ENCODE data around the gene EFCAB9.
"Not testable (repeated sequence)": the region's sequence is repeated elsewhere in the genome, so short reads cannot be mapped to it uniquely, and the experiment has no call there.

The EFCAB9 gene

DNA sequence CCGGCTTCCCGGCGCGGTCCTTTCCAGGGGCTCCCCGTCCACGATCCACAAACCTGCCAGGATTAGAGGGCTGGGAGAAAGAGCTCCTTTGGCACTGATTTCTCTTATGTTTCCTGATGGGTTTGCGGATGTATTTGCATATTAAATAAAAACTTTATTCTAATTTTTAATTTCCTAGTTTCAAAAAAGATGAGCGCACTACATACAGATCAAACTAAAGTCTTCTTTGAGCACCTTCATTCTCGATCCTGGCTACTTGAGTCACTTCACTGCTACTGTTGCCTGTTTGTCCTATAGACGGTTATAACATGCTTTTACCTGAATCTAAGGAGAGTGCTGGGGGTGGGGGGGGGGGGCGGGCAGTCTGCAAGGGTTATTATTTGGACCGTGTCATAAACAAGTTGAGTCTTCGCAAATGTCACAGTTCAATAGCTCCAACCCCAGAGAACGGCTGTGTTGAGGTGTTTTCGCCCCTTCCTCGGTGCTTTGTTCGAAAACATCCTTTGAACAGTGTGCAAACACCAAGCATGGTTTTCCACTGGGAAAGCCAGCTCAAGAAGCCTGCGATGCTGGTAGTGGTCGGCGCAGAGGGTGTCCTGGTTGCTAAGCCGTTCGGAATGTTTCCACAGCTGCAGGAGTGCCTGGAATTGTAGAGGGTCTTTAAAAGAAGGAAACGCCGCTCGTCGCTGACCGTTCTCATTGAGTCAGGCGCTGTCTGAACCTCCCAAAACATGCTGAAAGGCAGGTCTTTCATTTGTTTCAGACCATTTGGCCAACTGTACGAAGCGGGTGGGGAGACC is 4.9 kb upstream of the EFCAB9 start:
- DNase-seq, result peak; percentile 60 to 75

DNA sequence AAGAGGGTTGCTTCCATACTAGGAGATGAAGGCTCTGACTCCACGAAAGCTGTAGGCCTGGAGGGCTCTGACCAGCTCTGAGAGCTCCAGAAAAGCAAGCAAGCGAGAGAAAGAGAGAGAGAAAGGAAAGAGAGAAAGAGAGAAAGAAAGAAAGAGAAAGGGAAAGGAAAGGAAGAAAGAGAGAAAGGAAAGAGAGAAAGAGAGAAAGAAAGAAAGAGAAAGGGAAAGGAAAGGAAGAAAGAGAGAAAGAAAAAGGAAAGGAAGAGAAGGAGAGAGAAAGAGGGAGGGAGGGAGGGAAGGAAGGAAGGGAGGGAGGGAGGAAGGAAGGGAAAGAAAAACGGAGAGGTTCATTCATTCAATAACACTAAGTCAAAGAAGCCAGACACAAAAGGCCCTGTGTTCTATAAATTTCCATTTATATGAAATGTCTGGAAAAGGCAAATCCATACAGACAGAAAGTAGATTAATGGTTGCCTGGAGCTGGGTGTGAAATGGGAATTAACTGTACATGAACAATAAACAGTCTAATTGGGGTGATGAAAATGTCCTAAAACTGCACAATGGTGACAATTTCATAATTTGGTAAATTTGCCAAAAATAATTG is 4.2 kb upstream of the EFCAB9 start:
- DNase-seq, result no peak

GRCh38 chr5:172194985-172195774 is 1.2 kb downstream of the EFCAB9 start:
- no peak for DNase-seq

GRCh38 chr5:172197775-172198174 is 3.8 kb downstream of the EFCAB9 start:
- DNase-seq, result not testable (repeated sequence)

DNA sequence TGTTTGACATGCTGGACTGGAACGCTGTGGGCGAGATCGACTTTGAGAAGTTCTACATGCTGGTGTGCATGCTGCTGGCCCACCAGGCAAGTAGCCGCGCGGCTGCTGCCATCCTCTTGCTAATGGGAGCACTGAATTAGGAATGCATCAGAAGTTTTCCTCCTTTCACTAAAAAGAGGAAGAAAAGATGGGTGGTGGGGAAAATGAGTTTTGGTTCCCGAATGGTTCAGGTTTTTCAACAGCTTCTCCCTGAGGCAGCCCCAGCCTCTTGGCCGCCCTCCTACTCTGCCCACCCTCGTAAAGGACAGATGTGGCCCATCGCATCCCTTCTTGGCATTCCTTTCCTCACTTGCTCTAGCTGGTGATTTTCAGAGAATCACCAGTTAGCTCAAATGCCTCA is 5.5 kb downstream of the EFCAB9 start:
- DNase-seq, result no peak

DNA sequence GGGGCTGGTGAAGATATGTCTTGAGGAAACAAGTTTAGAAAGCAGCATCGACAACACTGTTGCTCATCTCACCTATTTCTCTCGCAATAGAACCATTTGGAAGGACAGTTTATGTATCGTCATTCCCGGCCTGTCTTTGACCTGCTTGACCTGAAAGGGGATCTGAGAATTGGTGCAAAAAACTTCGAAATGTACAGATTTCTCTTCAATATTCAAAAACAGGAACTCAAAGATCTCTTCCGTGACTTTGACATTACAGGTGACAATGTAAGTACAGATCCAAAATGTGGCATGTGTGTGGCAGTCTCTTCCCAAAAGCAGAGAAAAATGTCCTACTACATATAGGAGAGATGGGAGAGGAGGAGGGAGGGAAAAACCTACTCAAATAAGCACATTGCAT is 6.5 kb downstream of the EFCAB9 start:
- no peak for DNase-seq

- DNase-seq, result not testable (repeated sequence)
Observed at GRCh38 chr5:172205984-172206383, 12.0 kb downstream of the EFCAB9 start.

DNA sequence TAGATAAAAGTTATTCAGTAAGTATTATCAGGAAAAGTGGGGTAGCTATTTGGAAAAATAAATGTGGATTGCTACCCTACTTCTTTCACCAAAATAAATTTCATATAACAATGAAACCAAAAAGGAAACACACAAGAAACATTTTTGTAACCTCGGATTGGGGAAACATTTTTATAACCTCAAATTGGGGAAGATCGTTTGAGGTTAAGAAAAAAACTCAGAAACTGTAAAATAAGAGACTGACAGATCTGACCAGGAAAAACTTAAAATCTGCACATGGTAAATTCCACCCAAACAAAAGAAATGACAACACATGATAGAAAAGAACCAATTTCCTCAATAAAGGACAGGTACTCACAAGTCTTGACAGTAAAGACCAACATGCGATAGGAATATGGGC is 13.5 kb downstream of the EFCAB9 start:
- no peak for DNase-seq

DNA sequence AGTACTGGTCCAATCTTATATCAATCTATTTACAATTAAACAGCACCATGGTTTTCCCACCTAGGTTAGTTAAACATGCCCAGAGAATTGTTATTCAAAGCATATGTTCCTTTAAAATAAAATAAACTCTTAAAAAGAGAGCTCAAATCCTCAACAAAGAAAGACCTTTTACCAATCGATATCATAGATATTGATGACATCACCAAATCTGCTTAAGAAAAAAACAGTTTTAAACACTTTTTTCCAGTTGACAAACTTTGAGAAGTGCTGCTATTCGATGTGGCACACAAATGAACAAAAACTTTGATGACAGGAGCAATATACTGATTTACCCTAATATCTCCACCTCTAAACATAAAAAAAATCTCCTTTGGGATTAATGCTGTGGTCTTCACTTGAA is 15.7 kb downstream of the EFCAB9 start:
- no peak for DNase-seq

- no peak for DNase-seq
Observed at GRCh38 chr5:172211676-172212075, 17.7 kb downstream of the EFCAB9 start.

DNA sequence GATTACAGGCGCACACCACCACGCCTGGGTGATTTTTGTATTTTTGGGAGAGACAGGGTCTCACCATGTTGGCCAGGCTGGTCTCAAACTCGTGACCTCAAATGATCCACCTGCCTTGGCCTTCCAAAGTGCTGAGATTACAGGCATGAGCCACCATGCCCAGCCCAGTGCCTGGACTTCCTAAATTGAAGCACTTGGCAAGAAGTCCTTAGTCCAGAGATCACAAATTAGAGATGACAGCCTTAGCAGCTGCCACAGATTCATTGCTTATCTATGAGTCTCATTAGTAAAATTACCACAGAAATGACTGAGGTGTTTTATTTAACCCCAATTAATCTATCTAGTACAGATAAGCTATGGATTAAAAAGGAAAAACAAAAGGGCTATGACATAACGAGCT is 19.2 kb downstream of the EFCAB9 start:
- DNase-seq, result no peak

DNA sequence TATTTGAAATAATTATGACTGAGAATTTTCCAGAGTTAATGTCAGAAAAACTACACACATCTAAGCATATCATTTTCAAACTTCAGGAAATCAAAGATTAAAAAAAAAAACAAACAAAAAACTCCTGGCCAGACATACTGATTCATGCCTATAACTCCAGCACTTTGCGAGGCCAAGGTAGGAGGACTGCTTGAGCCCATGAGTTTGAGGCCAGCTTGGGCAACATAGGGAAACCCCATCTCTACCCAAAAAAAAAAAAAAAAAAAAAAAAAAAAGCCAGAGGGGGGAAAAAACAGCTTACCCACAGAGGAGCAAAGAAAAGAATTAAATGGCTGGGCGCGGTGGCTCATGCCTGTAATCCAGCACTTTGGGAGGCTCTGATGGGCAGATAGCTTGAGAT is 22.4 kb downstream of the EFCAB9 start:
- no peak for DNase-seq

DNA sequence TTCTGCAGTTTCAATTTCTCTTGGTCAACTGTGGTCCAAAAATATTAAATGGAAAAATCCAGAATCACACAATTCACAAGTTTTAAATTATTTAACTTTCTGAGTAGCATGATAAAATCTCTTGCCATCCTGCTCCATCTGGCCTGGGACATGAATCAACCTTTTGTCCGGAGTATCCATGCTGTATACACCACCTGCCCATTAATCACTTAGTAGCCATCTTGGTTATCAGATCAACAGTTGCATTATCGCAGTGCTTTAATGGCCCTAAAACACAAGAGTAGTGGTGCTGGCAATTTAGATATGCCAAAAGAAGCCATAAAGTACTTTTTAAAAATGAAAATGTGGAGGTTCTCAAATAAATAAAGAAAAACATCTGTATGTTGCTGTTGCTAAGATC is 25.3 kb downstream of the EFCAB9 start:
- DNase-seq, result no peak

GRCh38 chr5:172223901-172224873 is 30.2 kb downstream of the EFCAB9 start:
- no peak for DNase-seq

GRCh38 chr5:172224996-172225395 is 31.0 kb downstream of the EFCAB9 start:
- no peak for DNase-seq

GRCh38 chr5:172229904-172230303 is 35.9 kb downstream of the EFCAB9 start:
- no peak for DNase-seq

GRCh38 chr5:172234031-172234430 is 40.1 kb downstream of the EFCAB9 start:
- no peak for DNase-seq

DNA sequence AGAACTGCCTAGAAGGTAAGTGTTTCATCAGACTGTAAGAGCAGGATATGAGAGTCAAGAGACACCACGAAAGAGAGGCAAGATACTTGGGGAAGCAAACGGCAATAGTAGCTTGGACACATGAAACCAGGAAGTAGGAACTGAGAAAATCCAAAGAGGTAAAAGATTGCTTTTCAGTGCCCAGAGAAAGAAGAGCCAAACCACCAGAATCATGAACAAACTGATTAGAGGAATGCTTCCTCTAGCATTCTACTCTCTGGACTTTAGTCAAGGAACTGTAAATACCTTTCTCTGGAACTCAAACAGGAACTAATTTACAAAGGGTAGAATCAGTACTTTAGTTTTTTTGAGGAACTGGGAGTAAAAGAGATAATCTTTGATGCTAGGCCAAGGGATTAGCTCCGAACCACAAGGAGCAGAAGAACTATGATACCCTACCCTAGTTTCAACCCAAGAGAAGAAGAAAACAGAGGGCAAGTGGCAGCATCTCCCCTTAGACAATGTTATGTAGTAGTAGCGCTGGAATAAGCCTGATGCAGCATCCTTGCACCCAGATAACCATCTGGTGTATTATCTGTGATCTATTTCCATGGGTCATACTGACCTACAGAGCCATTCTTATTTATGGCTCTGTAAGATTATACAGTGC is 41.3 kb downstream of the EFCAB9 start:
- DNase-seq, result no peak

- no peak for DNase-seq
Observed at GRCh38 chr5:172235827-172236736, 42.1 kb downstream of the EFCAB9 start.

DNA sequence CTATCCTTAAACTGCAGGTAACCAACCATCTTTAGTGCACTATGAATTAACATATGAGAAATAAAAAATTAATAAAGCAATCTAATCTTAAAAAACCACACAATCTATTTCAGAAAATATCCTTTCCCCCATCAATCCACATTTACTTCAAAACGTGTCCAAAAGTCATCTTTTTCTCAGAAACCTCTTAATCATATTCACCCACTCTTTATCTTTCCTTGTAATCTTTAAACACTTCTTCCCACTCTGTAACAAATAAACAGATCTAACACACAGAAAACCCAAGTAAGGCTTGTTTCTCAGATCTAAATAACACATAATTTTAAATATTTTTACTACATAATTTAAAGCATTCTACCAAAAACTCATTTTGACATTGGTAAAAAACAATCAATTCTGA is 44.4 kb downstream of the EFCAB9 start:
- DNase-seq, result no peak

GRCh38 chr5:172243302-172243701 is 49.3 kb downstream of the EFCAB9 start:
- no peak for DNase-seq

All from SHP77 (cell line).